ENCODE results near the gene ARHGAP25. TPM values are rescaled to one million over a fixed set of nuclear protein-coding genes. Genes with fewer than 3 reads are reported as not detected.

Gene ARHGAP25
- total RNA-seq, 8 experiments from 2014 or later = 0.22 to 4.7 (median 2.2) TPM; not detected in 1

DNA sequence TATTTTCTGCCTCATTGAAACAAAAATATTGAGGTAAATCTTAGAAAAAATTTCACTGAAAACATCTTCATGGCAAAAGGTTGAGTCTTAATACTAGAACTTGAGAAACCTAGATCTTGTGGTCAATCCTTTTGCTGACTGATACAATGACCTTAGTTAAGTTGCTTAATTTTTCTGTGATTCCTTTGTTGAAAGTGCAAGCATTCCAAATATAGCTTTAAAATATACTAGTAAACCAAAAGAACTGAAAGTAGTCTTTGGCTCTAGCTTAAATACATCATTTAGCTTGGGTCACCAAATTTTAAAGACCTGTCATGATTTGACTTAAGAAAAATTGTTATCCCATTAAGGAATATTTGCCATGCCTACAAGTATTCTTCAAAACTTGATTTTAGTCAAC is 119.9 kb downstream of the ARHGAP25 start:
- Histone ChIP-seq H3K4me3 (no peak overlapping the region), H3K4me1 (replicated peaks in 1 of 2) (no peaks in the 10 kb centered on the region), H3K27ac (no peak overlapping the region)
- in situ Hi-C loops (cut with MboI; ENCODE audit: low pct_unique_long_range_greater_than_20kb in 2 of 9, low sequenced_read_pairs in 9 of 9, unreplicated experiment in 9 of 9) = no loop called here
- no peak for ATAC-seq (replicated peaks in 6 of 8)

DNA sequence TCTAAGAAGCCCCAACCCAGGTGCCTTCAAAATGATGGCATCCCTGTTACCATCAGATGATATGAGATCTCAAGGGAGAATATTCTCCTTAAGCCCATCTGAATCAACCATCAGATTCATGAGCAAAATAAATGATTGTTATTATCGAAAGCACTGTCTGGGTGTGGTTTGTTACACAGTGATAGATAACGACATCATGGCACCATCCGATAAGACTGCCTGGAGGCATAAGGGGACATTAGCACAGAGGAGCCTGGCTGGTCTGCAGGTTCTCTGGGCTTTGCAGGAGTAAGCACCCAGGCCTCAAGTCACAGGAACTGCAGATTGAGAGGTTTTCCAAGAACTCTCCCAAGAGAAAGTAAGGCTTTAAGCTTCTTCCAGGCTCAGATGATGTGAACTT is 120.9 kb downstream of the ARHGAP25 start:
- Histone ChIP-seq H3K4me3 (no peak overlapping the region), H3K4me1 (replicated peaks in 1 of 2) (no peaks in the 10 kb centered on the region), H3K27ac (no peak overlapping the region)
- in situ Hi-C loops (cut with MboI; ENCODE audit: low pct_unique_long_range_greater_than_20kb in 2 of 9, low sequenced_read_pairs in 9 of 9, unreplicated experiment in 9 of 9) = no loop called here
- 80 to 100% (median 96%) methylated on average over 1 to 3 of the region's 3 CpGs; no CpG with 5 or more reads in 5 of the 10 experiments for WGBS, 10 experiments
- ATAC-seq (replicated peaks in 6 of 8) = no peak

DNA sequence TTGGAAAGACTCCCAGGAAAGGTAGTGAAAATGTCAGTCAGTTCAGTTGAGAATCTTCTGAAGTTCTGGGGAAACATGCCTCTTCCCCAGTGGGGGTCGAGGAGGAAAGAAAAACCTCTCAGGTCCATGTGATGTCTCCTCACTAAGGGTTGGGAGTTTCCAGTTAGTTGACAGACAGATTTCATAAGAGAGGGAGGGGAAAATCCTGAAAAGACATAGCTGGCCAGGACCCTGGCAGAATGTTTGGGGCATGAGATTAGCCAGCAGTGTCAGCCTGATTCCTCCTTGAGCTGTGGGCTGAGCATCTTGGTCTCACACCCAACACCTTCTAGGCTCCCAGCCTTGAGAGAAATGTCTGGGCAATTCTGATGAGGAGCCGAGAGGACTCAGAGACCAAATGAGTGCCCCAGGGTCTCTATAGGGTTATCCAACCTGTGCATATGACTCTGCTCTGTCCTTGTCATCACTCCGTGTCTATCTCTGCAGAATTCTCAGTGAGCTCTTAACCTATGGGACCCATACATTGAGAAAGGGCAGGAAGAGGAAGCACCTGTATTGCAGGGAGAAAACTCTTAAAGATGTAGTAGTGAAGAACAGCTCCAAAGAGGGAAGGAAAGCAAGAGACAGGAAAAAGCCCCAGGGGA is 122.7 kb downstream of the ARHGAP25 start:
- in situ Hi-C loops (cut with MboI; ENCODE audit: low pct_unique_long_range_greater_than_20kb in 2 of 9, low sequenced_read_pairs in 9 of 9, unreplicated experiment in 9 of 9) = no loop called here
- no peak for ATAC-seq (replicated peaks in 6 of 8)
- WGBS, 10 experiments = 17 to 100% (median 86%) methylated on average over 1 to 3 of the region's 3 CpGs; no CpG with 5 or more reads in 2 of the 10 experiments
- Histone ChIP-seq H3K4me1 (replicated peaks in 1 of 2) (no peaks in the 10 kb centered on the region), H3K4me3 (no peak overlapping the region), H3K27ac (no peak overlapping the region)

DNA sequence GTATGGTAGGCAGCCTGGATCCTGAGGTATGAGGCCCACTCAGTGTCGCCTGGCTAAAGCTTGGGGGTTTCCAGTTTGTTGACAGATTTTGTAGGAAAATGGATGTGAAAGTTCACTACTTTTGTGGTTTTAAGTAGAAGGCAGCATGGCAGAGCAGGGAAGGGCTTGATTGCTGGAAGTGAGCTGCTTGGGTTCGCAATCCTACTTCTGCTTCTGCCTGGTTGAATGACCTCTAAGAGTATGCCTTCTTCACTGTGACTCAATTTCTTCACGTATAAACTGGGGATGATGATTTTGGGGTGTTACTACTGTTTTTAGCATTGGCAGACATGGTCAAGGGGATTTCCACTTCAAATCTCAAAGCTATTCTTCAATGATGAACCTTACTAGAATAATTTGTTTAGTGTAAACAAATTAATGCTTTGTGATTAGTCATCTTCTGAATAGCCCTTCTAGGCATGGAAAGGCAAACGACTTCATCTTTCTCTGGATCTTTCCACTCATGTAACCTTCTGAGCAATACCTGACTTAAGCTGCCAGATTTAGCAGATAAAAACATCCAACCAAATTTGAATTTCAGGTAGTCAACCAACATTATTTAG is 123.3 kb downstream of the ARHGAP25 start:
- no peaks in the 10 kb centered on the region for H3K4me1 ChIP-seq (replicated peaks in 1 of 2)
- ATAC-seq (replicated peaks in 6 of 8) = peak in 2 of 8 experiments; percentile 37 to 69
- in situ Hi-C loops (cut with MboI; ENCODE audit: low pct_unique_long_range_greater_than_20kb in 2 of 9, low sequenced_read_pairs in 9 of 9, unreplicated experiment in 9 of 9) = no loop called here
- no peak overlapping the region for H3K4me3 ChIP-seq
- 0 to 100% (median 83%) methylated on average over 1 to 4 of the region's 4 CpGs; no CpG with 5 or more reads in 1 of the 10 experiments for WGBS, 10 experiments
- H3K27ac ChIP-seq = no peak overlapping the region

DNA sequence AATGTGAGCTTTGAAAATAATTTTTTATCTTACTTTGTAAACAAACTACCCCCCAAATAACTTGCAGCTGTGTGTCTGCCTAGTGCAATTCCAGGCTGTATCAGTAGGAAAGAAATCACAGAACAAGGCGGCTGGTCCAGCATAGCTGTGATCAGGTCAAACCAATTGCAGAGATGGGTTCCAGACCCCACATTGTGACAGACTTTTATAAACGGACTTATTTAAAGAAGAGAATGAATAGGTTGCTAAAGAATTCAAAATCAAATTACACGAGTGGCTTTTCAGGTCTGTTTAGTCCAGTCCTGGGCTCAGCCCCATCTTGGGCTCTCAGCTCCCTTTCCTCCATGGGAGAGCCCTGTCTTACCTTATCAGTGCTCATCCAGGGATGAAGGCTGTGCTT is 125.5 kb downstream of the ARHGAP25 start:
- no peak for ATAC-seq (replicated peaks in 6 of 8)
- no peak overlapping the region for H3K27ac ChIP-seq
- no peaks in the 10 kb centered on the region for H3K4me1 ChIP-seq (replicated peaks in 1 of 2)
- 7 to 92% (median 65%) methylated on average over 1 to 3 of the region's 3 CpGs for WGBS, 10 experiments
- in situ Hi-C loops (cut with MboI; ENCODE audit: low pct_unique_long_range_greater_than_20kb in 2 of 9, low sequenced_read_pairs in 9 of 9, unreplicated experiment in 9 of 9) = no loop called here
- no peak overlapping the region for H3K4me3 ChIP-seq

DNA sequence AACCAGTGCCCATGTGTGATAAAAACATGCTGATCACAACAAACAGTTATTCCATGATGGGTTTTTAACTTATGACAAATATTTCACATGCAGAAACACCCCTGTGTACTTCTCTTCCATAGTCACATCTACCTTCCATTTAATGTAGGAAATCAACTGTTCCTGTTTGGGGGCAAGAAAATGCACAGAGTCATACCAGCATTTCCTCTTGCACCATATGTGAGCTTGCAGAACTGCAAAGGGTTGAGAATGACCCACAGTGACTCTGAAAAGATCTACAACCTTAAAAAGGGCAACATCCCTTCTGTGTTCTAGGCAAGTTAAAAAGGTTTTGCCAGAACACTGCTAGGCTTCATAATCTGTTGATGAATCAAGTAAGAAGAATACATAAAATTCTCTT is 126.7 kb downstream of the ARHGAP25 start:
- no peak overlapping the region for H3K4me3 ChIP-seq
- H3K27ac ChIP-seq = no peak overlapping the region
- ATAC-seq (replicated peaks in 6 of 8) = no peak
- in situ Hi-C loops (cut with MboI; ENCODE audit: low pct_unique_long_range_greater_than_20kb in 2 of 9, low sequenced_read_pairs in 9 of 9, unreplicated experiment in 9 of 9) = no loop called here
- H3K4me1 ChIP-seq (replicated peaks in 1 of 2) = no peaks in the 10 kb centered on the region

DNA sequence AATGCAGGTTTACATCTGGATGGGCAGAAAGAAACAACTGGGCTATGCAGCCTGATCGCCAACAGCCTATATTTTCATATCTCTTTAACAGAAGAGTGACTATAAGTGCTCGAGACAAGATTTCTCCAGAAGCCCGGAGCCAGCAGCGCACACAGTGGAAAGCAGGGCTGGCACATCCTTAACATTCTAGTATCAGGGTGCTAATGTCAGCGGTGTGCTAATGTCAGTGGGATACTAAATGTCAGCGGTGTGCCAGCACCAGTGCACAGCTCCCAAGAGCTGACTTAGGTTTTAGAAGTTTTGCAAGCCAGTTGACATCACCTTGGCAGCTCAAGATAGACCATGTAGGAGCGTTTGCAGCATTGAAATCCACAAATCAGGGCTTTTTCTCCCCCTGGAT is 128.3 kb downstream of the ARHGAP25 start:
- peak in 1 of 8 experiments; percentile 16 for ATAC-seq (replicated peaks in 6 of 8)
- Histone ChIP-seq H3K4me1 (replicated peaks in 1 of 2) (no peaks in the 10 kb centered on the region), H3K4me3 (no peak overlapping the region), H3K27ac (no peak overlapping the region)
- in situ Hi-C loops (cut with MboI; ENCODE audit: low pct_unique_long_range_greater_than_20kb in 2 of 9, low sequenced_read_pairs in 9 of 9, unreplicated experiment in 9 of 9) = no loop called here
- WGBS, 10 experiments = 17 to 100% (median 82%) methylated on average over 1 to 3 of the region's 7 CpGs; no CpG with 5 or more reads in 2 of the 10 experiments

DNA sequence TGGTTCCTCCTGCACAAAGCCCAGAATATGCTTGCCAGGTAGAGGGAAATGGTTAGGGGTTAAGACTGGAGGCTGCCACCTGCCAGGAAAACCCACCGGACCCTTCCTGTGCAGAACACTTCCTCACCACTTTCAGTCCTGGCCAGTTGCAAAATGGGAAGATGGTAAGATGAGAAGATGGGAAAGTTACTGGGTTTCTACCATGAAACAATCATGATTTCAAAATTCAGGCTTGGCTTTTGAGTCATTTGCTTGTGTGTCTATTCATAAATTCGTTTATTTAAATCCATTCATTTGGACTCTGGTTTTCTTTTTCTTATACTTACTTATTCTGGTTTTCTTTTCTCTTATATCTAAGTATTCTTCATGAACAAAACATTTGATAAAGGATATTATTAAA is 129.4 kb downstream of the ARHGAP25 start:
- 0 to 90% (median 57%) methylated on average over 1 to 2 of the region's 2 CpGs; no CpG with 5 or more reads in 1 of the 10 experiments for WGBS, 10 experiments

DNA sequence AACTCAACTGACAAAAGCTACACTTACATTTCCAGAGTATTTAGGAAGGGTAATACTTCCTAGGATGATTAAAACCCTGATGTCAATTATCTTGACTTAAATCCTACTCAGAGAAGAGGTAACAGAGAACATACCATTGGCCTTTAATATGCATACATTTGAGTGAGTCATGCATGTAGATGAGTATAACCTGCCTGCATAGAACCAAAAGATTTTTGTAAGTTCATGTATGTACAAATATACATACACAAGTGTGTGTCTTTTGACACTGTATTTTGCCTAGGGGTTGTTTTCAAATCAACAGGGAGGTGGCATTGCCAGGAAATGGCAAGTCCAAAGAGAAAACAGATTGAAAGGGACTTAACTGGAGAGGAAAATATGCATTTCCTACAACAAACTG is 130.5 kb downstream of the ARHGAP25 start:
- peak in 3 of 8 experiments; percentile 55 to 79 (median 70) for ATAC-seq (replicated peaks in 6 of 8)
- Histone ChIP-seq H3K4me1 (replicated peaks in 1 of 2) (no peaks in the 10 kb centered on the region), H3K4me3 (no peak overlapping the region), H3K27ac (no peak overlapping the region)
- in situ Hi-C loops (cut with MboI; ENCODE audit: low pct_unique_long_range_greater_than_20kb in 2 of 9, low sequenced_read_pairs in 9 of 9, unreplicated experiment in 9 of 9) = no loop called here

More for the DNA sequence above, 129.4 kb downstream of the ARHGAP25 start:
- Histone ChIP-seq H3K4me3 (no peak overlapping the region), H3K4me1 (replicated peaks in 1 of 2) (no peaks in the 10 kb centered on the region), H3K27ac (no peak overlapping the region)
- ATAC-seq (replicated peaks in 6 of 8) = no peak
- in situ Hi-C loops (cut with MboI; ENCODE audit: low pct_unique_long_range_greater_than_20kb in 2 of 9, low sequenced_read_pairs in 9 of 9, unreplicated experiment in 9 of 9) = no loop called here

DNA sequence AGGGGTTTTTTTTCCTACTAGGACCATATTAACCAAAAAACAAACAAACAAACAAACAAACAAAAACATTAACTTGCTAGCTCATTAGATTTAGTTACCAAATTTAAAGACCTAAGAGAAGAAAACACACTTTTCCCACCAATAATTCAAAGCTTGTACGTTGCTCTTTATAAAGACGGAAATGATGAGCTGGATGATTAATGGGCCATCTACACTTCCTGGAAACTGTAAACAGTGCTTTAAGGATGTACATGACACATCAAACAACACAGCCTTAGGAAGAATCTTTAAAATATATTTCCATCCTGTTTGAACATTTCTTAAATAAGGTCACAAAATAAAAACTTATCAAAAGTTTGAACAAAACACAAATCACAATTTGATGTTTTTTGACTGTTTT is 135.6 kb downstream of the ARHGAP25 start:
- Histone ChIP-seq H3K4me1 (replicated peaks in 1 of 2) (no peaks in the 10 kb centered on the region), H3K27ac (no peak overlapping the region), H3K4me3 (no peak overlapping the region)
- ATAC-seq (replicated peaks in 6 of 8) = no peak
- WGBS, 10 experiments = 6 to 83% (median 65%) methylated on average over 2 of the region's 2 CpGs; no CpG with 5 or more reads in 1 of the 10 experiments
- in situ Hi-C loops (cut with MboI; ENCODE audit: low pct_unique_long_range_greater_than_20kb in 2 of 9, low sequenced_read_pairs in 9 of 9, unreplicated experiment in 9 of 9) = no loop called here

DNA sequence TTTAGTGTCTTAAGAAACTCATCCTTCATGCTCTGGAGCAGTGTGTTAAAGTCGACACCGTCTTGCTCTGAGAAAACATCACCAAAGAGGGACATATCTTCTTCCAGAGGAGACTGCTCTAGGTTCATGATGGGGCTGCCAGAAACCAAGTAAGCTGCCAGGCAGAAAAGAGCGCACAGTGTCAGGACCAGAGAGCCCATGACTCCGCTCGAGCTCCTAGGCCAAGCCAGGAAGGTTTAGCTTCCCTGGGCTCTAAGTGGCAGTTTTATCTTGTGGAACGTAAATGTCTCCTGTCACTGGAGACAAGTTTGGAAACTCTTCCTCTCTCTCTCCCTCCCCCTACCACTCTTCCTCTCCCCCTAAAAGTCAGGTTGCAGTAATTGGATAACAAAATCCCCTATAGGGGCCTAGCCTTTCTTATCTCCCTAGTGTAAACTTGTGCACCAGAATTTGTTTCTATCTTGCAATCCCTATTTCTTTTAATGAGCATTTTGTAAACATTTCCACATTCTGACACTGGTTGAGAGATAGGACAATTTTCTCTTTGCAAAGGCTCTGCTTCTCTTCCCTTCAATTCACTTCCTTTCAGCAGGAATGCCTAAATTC is 136.7 kb downstream of the ARHGAP25 start, which contains the start of gene BMP10:
BMP10 (minus strand) TSS at position 239 of the 606 bp plus-strand sequence; CDS start at position 200, 39 bp downstream.
- ATAC-seq (replicated peaks in 6 of 8) = no peak
- in situ Hi-C loops (cut with MboI; ENCODE audit: low pct_unique_long_range_greater_than_20kb in 2 of 9, low sequenced_read_pairs in 9 of 9, unreplicated experiment in 9 of 9) = no loop called here
- no peaks in the 10 kb centered on the region for H3K4me1 ChIP-seq (replicated peaks in 1 of 2)
- H3K27ac ChIP-seq = no peak within 1 kb of the TSS
- WGBS, 10 experiments = 45 to 100% (median 96%) methylated on average over 1 to 6 of the region's 6 CpGs; no CpG with 5 or more reads in 1 of the 10 experiments
- no peak within 1 kb of the TSS for H3K4me3 ChIP-seq
